PC-9 (cell line): ENCODE measurements around the gene SLC6A15.

Source experiments
- CTCF ChIP-seq: fragments of 200-600 bp; sonication (generic); conservative IDR thresholded peaks from 2 replicates; pipeline ENCODE4 v1.6.1; 2017; ENCODE audit warnings: mixed run types, antibody characterized with exemption, mild to moderate bottlenecking, moderate library complexity
- EZH2 ChIP-seq: fragments of 200-600 bp; sonication (generic); IDR thresholded peaks from 2 replicates; pipeline ENCODE4 v1.8.0; 2017; ENCODE audit warnings: antibody characterized with exemption, low read depth

DNA sequence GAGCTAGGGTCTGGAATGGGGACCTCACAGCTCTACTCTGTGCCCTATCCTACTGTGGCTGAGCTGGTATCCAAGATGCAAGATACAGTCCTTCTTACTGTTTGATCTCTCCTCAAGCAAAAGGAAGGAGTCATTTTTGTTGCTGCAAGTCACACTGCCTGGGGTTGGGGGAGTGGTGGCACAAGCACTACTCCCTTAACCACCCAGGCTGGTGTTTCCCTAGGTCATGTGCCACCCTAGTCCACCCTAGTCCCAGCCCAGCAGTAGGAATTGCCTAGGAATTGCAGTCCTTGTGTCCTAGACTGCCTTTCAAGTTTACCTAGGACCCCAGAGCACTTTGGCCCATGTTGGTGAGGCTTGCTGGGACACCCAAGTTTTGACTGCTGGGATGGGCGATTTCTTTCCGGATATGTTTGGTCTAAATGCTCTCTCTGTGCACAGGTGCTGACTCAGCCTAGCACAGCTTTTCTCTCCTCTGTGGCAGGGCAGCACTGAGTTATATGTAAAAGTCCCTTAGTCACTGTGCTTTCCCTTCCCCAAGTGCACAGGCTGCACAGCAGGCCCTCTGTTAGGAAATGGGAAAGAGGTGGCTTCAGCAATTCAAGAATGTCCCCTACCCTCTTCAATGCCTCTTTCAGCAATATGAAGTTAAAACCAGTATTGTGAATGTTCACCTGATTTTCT lies 54.9 kb downstream of the SLC6A15 start:
- TF ChIP-seq CTCF (no peak), EZH2 (no peak)
